H9 (cell line): ENCODE measurements around the gene TENM4. TPM values are rescaled to one million over a fixed set of nuclear protein-coding genes. Genes with fewer than 3 reads are reported as not detected.
"Not testable (repeated sequence)": the region's sequence is repeated elsewhere in the genome, so short reads cannot be mapped to it uniquely, and the experiment has no call there.

ENCODE experiments used
- DNase-seq: peaks from one replicate; pipeline ENCODE4 v3.0.0-alpha.2; 2017
- H2AFZ ChIP-seq: one replicate; pipeline ENCODE4 v1.6.1; 2013; ENCODE audit warnings: mild to moderate bottlenecking, low read length, control low read depth, moderate library complexity
- H2AK5ac ChIP-seq: 2 replicates; pipeline ENCODE4 v1.6.1; 2013; ENCODE audit warnings: low read length, control low read depth, mixed read lengths; ENCODE audit not compliant: insufficient read length
- H2BK120ac ChIP-seq: one replicate; pipeline ENCODE4 v1.6.1; 2013; ENCODE audit warnings: low read depth, mild to moderate bottlenecking, low read length, control low read depth, inconsistent platforms; ENCODE audit not compliant: poor library complexity, severe bottlenecking
- H2BK12ac ChIP-seq: 2 replicates; pipeline ENCODE4 v1.6.1; 2013; ENCODE audit warnings: low read length, control low read depth, mixed read lengths, low read depth; ENCODE audit not compliant: insufficient read length
- H2BK15ac ChIP-seq: 2 replicates; pipeline ENCODE4 v1.6.1; 2013; ENCODE audit warnings: low read depth, low read length, control low read depth
- H2BK20ac ChIP-seq: one replicate; pipeline ENCODE4 v1.6.1; 2013; ENCODE audit warnings: low read depth, mild to moderate bottlenecking, low read length, control low read depth, inconsistent platforms; ENCODE audit not compliant: poor library complexity, severe bottlenecking
- H2BK5ac ChIP-seq: 2 replicates; pipeline ENCODE4 v1.6.1; 2013; ENCODE audit warnings: low read length, control low read depth, mixed read lengths; ENCODE audit not compliant: insufficient read length
- H3K14ac ChIP-seq: 2 replicates; pipeline ENCODE4 v1.6.1; 2013; ENCODE audit warnings: low read length, control low read depth; ENCODE audit not compliant: insufficient read depth
- H3K18ac ChIP-seq: 2 replicates; pipeline ENCODE4 v1.6.1; 2013; ENCODE audit warnings: low read depth, mild to moderate bottlenecking, mixed read lengths, low read length, control low read depth; ENCODE audit not compliant: insufficient read length
- H3K23ac ChIP-seq: 2 replicates; pipeline ENCODE4 v1.6.1; 2013; ENCODE audit warnings: low read length, control low read depth, mixed read lengths, low read depth; ENCODE audit not compliant: insufficient read length
- H3K23me2 ChIP-seq: 2 replicates; pipeline ENCODE4 v1.6.1; 2013; ENCODE audit warnings: low read depth, mild to moderate bottlenecking, mixed read lengths, low read length, control low read depth; ENCODE audit not compliant: insufficient read length, poor library complexity, severe bottlenecking
- H3K27ac ChIP-seq: 2 replicates; pipeline ENCODE4 v1.5.1; 2013; ENCODE audit warnings: low read length, control low read depth, mixed read lengths, low read depth; ENCODE audit not compliant: insufficient read length
- H3K27me3 ChIP-seq: 2 replicates; pipeline ENCODE4 v1.6.1; 2013; ENCODE audit warnings: low read length, control low read depth, inconsistent platforms; ENCODE audit not compliant: insufficient read depth
- H3K4ac ChIP-seq: 2 replicates; pipeline ENCODE4 v1.6.1; 2013; ENCODE audit warnings: low read depth, mild to moderate bottlenecking, control low read depth, inconsistent platforms, low read length, moderate library complexity
- H3K4me1 ChIP-seq: 2 replicates; pipeline ENCODE4 v1.6.1; 2013; ENCODE audit warnings: low read length, control low read depth, inconsistent platforms; ENCODE audit not compliant: insufficient read depth
- H3K4me2 ChIP-seq: 2 replicates; pipeline ENCODE4 v1.6.1; 2013; ENCODE audit warnings: low read length, control low read depth, mixed read lengths; ENCODE audit not compliant: insufficient read length, insufficient read depth
- H3K56ac ChIP-seq: 2 replicates; pipeline ENCODE4 v1.6.1; 2013; ENCODE audit warnings: low read depth, mild to moderate bottlenecking, mixed read lengths, low read length, control low read depth; ENCODE audit not compliant: insufficient read length
- H3K79me1 ChIP-seq: 2 replicates; pipeline ENCODE4 v1.6.1; 2013; ENCODE audit warnings: low read depth, mild to moderate bottlenecking, moderate library complexity, low read length, control low read depth, inconsistent platforms; ENCODE audit not compliant: insufficient read depth, poor library complexity, severe bottlenecking
- H3K79me2 ChIP-seq: 2 replicates; pipeline ENCODE4 v1.6.1; 2013; ENCODE audit warnings: low read length, control low read depth, inconsistent platforms; ENCODE audit not compliant: insufficient read depth
- H3K9ac ChIP-seq: 2 replicates; pipeline ENCODE4 v1.6.1; 2013; ENCODE audit warnings: low read length, control low read depth, mixed read lengths; ENCODE audit not compliant: insufficient read length; ENCODE audit errors: extremely low read depth
- H3K9me3 ChIP-seq: one replicate; pipeline ENCODE4 v1.6.1; 2013; ENCODE audit warnings: low read depth, low read length, inconsistent platforms; ENCODE audit not compliant: control insufficient read depth
- H3T11ph ChIP-seq: one replicate; pipeline ENCODE4 v1.6.1; 2013; ENCODE audit warnings: mild to moderate bottlenecking, low read length, control low read depth, inconsistent platforms
- H4K20me1 ChIP-seq: one replicate; pipeline ENCODE4 v1.6.1; 2013; ENCODE audit not compliant: control insufficient read depth, insufficient read length, insufficient read depth
- H4K5ac ChIP-seq: 2 replicates; pipeline ENCODE4 v1.6.1; 2013; ENCODE audit warnings: low read depth, mild to moderate bottlenecking, mixed read lengths, low read length, control low read depth; ENCODE audit not compliant: insufficient read length
- H4K8ac ChIP-seq: replicated peaks from 2 replicates; pipeline ENCODE4 v1.6.1; 2013; ENCODE audit warnings: low read length, control low read depth, mixed read lengths, low read depth; ENCODE audit not compliant: insufficient read length
- H4K91ac ChIP-seq: 2 replicates; pipeline ENCODE4 v1.6.1; 2013; ENCODE audit warnings: low read depth, mild to moderate bottlenecking, moderate library complexity, mixed read lengths, low read length, control low read depth; ENCODE audit not compliant: insufficient read length
- H3K27ac Mint-ChIP-seq, 3 experiments: 2 replicates in 2 of 3; 3 replicates in 1 of 3; pipeline ENCODE4 v1.8.0; 2020 to 2021; ENCODE audit warnings: mixed read lengths in 3 of 3, mild to moderate bottlenecking in 1 of 3, moderate library complexity in 1 of 3
- H3K27me3 Mint-ChIP-seq: 2 replicates; pipeline ENCODE4 v1.8.0; 2021; ENCODE audit warnings: low read depth, mild to moderate bottlenecking, moderate library complexity, mixed read lengths
- H3K36me3 Mint-ChIP-seq, 3 experiments: 2 replicates in 2 of 3; 3 replicates in 1 of 3; pipeline ENCODE4 v1.8.0; 2020 to 2021; ENCODE audit warnings: low read depth in 3 of 3, mixed read lengths in 3 of 3; ENCODE audit not compliant: insufficient read depth in 1 of 3
- H3K4me1 Mint-ChIP-seq, 2 experiments: 2 replicates each; pipeline ENCODE4 v1.8.0; 2020; ENCODE audit warnings: mixed read lengths in 2 of 2
- H3K4me3 Mint-ChIP-seq, 2 experiments: 2 replicates in 1 of 2; 3 replicates in 1 of 2; pipeline ENCODE4 v1.8.0; 2020 to 2021; ENCODE audit warnings: mild to moderate bottlenecking in 2 of 2, mixed read lengths in 2 of 2, moderate library complexity in 1 of 2
- H3K9me3 Mint-ChIP-seq, 2 experiments: 2 replicates in 1 of 2; 3 replicates in 1 of 2; pipeline ENCODE4 v1.8.0; 2020; ENCODE audit warnings: mild to moderate bottlenecking in 2 of 2, mixed read lengths in 2 of 2, moderate library complexity in 1 of 2
- WGBS: extraction: QIAGEN DNeasy Blood & Tissue Kit; methylation state at CpG from one replicate; pipeline ENCODE4 v1.1.7; 2013; ENCODE audit warnings: missing lambda C conversion rate, low lambda C conversion rate, mixed read lengths; ENCODE audit not compliant: insufficient read length; ENCODE audit errors: extremely low coverage; 5-methylcytosine and 5-hydroxymethylcytosine counted together
- total RNA-seq: library from RNA; stranded (reverse); gene quantifications from 2 replicates; pipeline ENCODE4 v1.2.1, GENCODE V29; 2021
- TF ChIP-seq, protein P1 (sequence below): fragments of 200-600 bp; sonication (generic); conservative IDR thresholded peaks from 3 replicates; pipeline ENCODE4 v1.8.0; 2021; ENCODE audit warnings: antibody characterized with exemption, mild to moderate bottlenecking

Gene TENM4
- total RNA-seq, 1 experiment from 2014 or later, result 4.6 TPM

DNA sequence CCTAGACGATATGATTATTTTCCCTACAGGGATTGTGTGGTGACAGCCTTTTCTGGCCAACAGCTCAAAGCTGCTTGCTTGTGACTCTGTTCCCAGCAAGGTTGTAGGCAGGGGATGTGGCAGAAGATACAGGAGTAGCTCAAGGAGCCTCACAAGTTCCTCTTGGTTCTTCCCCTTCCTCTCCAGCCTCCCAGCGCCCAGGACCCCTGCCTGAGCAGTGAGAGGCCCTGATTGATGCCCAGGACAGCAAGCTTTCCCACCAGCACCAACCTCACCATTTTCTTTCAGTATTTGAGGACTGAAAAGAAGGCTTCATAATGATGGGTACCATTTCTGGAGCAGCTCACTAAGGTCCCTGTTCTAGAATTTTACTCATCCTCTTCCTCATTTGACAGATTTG is 248.0 kb downstream of the TENM4 start:
- no peak overlapping the region for H3K4me2 ChIP-seq
- H2BK5ac ChIP-seq, result no peak overlapping the region
- no peak overlapping the region for H3K56ac ChIP-seq
- no peak overlapping the region for H3K18ac ChIP-seq
- no peak overlapping the region for H4K8ac ChIP-seq
- H2BK15ac ChIP-seq, result no peak overlapping the region
- H3K79me1 ChIP-seq, result no peaks in the 10 kb centered on the region
- no peak overlapping the region for H3K27ac ChIP-seq
- H4K91ac ChIP-seq, result no peak overlapping the region
- H2BK12ac ChIP-seq, result no peak overlapping the region
- H3K4me1 ChIP-seq, result no peaks in the 10 kb centered on the region
- TF ChIP-seq, protein P1, sequence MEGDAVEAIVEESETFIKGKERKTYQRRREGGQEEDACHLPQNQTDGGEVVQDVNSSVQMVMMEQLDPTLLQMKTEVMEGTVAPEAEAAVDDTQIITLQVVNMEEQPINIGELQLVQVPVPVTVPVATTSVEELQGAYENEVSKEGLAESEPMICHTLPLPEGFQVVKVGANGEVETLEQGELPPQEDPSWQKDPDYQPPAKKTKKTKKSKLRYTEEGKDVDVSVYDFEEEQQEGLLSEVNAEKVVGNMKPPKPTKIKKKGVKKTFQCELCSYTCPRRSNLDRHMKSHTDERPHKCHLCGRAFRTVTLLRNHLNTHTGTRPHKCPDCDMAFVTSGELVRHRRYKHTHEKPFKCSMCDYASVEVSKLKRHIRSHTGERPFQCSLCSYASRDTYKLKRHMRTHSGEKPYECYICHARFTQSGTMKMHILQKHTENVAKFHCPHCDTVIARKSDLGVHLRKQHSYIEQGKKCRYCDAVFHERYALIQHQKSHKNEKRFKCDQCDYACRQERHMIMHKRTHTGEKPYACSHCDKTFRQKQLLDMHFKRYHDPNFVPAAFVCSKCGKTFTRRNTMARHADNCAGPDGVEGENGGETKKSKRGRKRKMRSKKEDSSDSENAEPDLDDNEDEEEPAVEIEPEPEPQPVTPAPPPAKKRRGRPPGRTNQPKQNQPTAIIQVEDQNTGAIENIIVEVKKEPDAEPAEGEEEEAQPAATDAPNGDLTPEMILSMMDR, result no peak
- peaks cover 18% of the 10 kb centered on the region for H3K27me3 Mint-ChIP-seq
- H3K23ac ChIP-seq, result no peak overlapping the region
- no peak for DNase-seq
- no peak overlapping the region for H3K27ac Mint-ChIP-seq
- H3K9ac ChIP-seq, result no peak overlapping the region
- no peak overlapping the region for H3K4ac ChIP-seq
- H3K4me1 Mint-ChIP-seq, result no peaks in the 10 kb centered on the region
- no peaks in the 10 kb centered on the region for H3K23me2 ChIP-seq
- H3K27me3 ChIP-seq, result no peaks in the 10 kb centered on the region
- H4K20me1 ChIP-seq, result no peaks in the 10 kb centered on the region
- peaks cover 6 to 12% of the 10 kb centered on the region in 2 experiments; a peak in 4 of 5 replicates for H3K9me3 Mint-ChIP-seq
- H3K14ac ChIP-seq, result no peak overlapping the region
- H2AK5ac ChIP-seq, result no peak overlapping the region
- no peak overlapping the region for H2BK20ac ChIP-seq
- H3K4me3 Mint-ChIP-seq, result no peak overlapping the region
- no CpG with 5 or more reads among the region's 2 CpGs for WGBS
- peaks cover 0 to 14% (median 5%) of the 10 kb centered on the region in 3 experiments; a peak in 4 of 7 replicates for H3K36me3 Mint-ChIP-seq
- H3K9me3 ChIP-seq, result no peaks in the 10 kb centered on the region
- H4K5ac ChIP-seq, result no peak overlapping the region
- no peaks in the 10 kb centered on the region for H3K79me2 ChIP-seq
- H3T11ph ChIP-seq, result no peak overlapping the region
- no peak overlapping the region for H2AFZ ChIP-seq
- no peak overlapping the region for H2BK120ac ChIP-seq

DNA sequence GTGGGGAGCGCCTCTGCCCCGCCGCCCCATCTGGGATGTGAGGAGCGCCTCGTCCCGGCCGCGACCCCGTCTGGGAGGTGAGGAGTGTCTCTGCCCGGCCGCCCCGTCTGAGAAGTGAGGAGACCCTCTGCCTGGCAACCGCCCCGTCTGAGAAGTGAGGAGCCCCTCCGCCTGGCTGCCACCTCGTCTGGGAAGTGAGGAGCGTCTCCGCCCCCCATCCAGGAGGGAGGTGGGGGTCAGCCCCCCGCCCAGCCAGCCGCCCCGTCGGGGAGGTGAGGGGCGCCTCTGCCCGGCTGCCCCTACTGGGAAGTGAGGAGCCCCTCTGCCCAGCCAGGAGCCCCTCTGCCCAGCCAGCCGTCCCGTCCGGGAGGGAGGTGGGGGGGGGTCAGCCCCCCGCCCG is 249.1 kb downstream of the TENM4 start:
- WGBS, result no CpG with 5 or more reads among the region's 29 CpGs
- H3K4me2 ChIP-seq, H3K27ac ChIP-seq, H3K23ac ChIP-seq, DNase-seq, H4K91ac ChIP-seq, H3K4me3 Mint-ChIP-seq, H3K79me1 ChIP-seq, H3K4ac ChIP-seq, H3K27me3 ChIP-seq, H3K56ac ChIP-seq, H3K79me2 ChIP-seq, H2BK15ac ChIP-seq, H4K20me1 ChIP-seq, H3K9ac ChIP-seq, H4K5ac ChIP-seq, H2BK12ac ChIP-seq, H3K27ac Mint-ChIP-seq, H2BK20ac ChIP-seq, H3K18ac ChIP-seq, H2BK120ac ChIP-seq, H3T11ph ChIP-seq, H3K14ac ChIP-seq, H2AFZ ChIP-seq, H4K8ac ChIP-seq, H2BK5ac ChIP-seq, H3K23me2 ChIP-seq, H3K4me1 Mint-ChIP-seq, H2AK5ac ChIP-seq, H3K9me3 ChIP-seq, H3K4me1 ChIP-seq: not testable (repeated sequence)
- Mint-ChIP-seq H3K36me3 (peaks cover 0 to 14% (median 5%) of the 10 kb centered on the region in 3 experiments; a peak in 4 of 7 replicates), H3K9me3 (peaks cover 10 to 12% of the 10 kb centered on the region in 2 experiments; a peak in 4 of 5 replicates), H3K27me3 (peaks cover 25% of the 10 kb centered on the region)
